T-helper 2 cell treated with Interferon-gamma antibody and Interleukin-4, amounts not matched to agents 100 ng/mL and 5 ng/mL, for 36 hours (primary cell): Measurements from ENCODE around the gene ASIC5. TPM values are rescaled to one million over a fixed set of nuclear protein-coding genes. Genes with fewer than 3 reads are reported as not detected.
"Not testable (repeated sequence)": the region's sequence is repeated elsewhere in the genome, so short reads cannot be mapped to it uniquely, and the experiment has no call there.

Experiments used
- intact Hi-C: fragments of 100-400 bp; cut with micrococcal nuclease; formaldehyde crosslinking; loops from one replicate; pipeline ENCODE4 v1.15.1; 2023
- total RNA-seq: library from RNA; stranded (reverse); gene quantifications from 2 replicates; pipeline ENCODE4 v1.2.3, GENCODE V29; 2022

ASIC5 gene, protein sequence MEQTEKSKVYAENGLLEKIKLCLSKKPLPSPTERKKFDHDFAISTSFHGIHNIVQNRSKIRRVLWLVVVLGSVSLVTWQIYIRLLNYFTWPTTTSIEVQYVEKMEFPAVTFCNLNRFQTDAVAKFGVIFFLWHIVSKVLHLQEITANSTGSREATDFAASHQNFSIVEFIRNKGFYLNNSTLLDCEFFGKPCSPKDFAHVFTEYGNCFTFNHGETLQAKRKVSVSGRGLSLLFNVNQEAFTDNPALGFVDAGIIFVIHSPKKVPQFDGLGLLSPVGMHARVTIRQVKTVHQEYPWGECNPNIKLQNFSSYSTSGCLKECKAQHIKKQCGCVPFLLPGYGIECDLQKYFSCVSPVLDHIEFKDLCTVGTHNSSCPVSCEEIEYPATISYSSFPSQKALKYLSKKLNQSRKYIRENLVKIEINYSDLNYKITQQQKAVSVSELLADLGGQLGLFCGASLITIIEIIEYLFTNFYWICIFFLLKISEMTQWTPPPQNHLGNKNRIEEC
- total RNA-seq, result not detected in 2 replicates

DNA sequence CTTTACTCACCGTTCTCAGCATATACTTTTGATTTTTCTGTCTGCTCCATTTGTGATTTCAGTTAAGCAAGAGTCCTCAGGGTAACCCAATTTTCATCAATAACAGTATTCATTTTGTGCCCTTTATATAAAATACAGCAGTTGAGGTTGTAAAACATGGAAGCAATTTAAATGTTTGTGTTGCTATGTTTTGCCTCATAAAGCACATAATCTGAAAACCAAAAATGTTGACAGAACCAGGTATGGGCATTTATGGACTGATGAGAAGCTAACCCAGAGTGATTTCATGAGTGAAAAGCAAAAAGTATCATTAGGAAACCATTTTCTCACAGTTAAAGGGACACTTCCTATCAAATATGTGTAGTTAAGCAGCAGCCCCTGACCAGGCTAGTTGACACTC is at the start of gene ASIC5:
ASIC5 (minus strand) TSS at position 101 of the 400 bp plus-strand sequence; CDS start at position 50, 51 bp downstream.
- intact Hi-C loops, result no loop called here

DNA sequence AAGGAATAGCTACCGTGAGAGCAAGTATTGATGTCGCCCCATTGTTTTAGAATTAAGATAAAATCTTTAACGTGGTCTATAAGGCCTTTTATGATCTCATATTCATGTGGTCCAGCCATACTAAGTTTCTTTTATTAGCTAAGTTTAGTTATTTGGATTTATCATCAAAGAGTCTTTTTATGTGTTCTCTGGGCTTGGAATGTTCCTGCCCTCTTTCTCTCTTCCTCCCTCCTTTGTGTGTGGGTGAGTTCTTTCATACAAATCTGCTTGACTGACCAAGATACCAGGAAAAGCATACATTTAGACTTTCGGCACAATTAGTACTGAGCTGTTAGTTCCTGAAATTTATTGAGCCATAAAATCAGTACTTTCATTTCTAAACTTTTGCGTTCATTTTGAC is 48.7 kb upstream of the ASIC5 start:
- intact Hi-C loops, result no loop called here

DNA sequence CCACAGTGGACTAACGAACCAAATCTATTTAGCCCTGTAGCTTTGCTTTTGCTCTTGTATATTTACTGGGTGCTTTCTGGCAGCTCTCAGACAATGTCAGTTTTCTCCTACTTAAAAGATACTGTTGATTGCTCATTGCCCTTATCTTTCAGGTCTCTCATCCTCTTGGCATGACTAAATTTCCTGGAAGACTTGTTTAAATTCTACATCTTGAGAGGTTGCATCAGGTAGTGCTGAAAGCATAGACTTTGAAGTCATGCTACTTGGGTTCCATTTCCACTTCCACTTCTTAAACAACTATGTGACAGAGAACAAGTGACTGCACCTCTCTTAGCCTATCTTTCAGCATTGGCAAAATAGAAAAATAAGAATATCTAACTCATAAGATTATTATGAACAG is 45.8 kb upstream of the ASIC5 start:
- intact Hi-C loops, result no loop called here

DNA sequence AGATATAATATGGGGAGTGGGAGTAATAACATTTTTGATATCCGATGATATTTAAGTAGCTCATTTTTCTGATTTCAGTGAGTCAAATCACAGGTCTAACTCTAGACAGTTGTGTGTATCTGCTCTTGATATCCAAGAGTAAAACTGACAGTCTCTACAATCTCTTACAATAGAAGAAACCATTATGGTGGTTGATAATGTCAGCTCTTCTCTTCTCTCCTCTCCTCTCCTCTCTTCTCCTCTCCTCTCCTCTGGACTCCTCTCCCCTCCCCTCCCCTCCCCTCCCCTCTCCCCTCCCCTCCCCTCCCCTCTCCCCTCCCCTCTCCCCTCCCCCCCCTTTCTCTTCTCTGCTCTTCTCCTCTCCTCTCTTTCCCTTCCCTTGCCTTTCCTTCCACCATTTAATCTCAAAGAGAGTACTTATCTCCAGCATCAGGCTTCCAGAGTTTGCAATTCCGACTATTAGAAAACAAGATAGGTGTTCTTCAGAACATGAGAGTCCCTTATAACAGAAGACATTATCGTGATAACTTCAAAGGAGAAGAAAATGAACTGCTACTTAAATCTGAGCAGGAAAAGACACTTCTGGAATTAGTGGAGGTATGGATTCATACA is 43.6 kb upstream of the ASIC5 start:
- intact Hi-C loops, result no loop called here

DNA sequence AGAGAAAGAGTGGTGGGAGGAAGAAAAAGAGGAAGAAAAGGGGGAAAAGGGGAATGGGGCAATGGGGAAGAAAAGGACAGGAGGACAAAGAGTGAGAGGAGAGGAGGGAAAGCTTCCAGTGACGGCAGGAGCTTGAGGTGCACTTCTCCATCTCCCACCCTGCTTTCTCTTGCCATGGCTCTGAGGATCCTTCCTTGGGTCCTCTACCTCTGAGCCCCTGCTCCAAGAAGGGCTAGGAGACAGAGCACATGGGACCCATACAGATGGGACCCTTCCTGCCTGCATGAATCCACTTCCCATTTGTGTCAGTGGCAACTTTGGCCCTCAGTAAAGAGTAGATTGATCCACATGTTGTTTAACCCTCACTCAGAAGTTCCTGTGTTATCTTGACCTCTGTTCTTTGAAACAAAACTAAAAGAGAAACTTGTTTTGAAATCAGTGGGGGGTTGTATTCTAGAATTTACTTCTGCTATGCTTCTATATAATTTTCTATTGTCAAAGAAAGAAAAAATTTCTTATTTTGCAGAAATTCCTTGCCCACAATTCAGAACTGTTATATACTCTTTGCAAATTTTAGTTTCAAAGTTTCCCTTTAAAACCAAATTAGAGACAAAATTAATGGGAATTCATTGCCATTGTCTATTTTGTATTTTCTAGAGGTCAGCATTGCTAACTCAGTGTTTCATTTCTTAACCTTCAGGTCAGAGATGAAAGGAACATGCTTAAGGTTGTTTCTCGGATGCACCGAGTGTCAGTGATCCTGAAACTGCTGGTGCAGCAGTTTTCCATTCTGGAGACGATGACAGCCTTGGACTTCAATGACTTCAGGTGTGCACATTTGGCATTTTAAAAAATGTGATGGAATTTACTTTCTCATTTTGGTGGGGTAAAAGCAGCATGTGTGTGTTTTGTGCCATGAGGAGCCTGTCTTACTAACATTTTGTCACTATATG is 42.4 kb upstream of the ASIC5 start:
- intact Hi-C loops, result no loop called here

DNA sequence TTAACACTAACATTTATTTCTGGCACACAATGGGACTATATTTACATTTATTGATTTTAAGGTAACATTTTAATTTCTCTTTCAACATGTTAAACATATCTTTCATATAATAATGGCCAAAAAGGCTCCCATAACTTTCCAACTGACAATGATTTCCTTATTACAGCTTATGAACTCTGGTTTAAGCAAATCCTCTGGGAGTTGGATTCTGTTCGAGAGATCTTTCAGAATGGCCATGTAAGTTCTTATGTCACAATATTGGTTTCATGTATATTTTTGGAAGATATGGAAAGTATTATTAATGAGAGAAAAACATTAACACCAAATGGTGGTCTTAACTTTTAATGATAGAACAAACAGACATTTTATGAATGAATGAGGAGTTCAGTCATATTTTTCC is 41.5 kb upstream of the ASIC5 start:
- intact Hi-C loops, result no loop called here

DNA sequence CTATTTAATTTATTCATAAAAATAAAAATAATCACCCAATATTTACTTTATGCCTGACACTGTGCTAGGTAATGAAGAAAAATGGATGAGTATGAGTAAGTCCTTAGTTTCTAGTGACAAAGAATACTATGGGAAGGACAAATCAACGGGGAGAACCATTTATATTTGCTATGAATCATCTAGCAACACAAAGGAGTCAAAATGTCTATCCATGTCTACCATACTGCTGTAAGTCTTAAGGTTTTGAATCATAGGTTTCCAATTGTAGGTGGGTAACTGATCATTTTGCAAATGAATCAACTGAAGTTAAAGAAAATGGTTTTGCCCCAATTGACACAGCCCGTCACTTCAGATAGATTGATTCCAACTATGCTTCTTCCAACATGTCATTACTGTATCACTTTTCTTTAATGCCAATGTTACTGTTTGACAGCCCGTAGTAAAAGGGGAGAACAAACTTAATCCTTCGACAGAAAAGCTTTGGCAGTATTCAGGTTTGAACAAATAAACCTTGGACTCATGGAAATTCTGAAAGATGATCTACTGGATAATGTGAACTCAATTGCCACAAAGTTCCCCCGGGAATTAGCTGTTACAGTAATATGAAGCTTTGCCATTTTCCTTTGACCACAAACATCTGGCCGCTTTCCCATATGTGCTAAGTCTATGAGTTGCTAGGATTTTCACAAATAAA is 40.6 kb upstream of the ASIC5 start:
- intact Hi-C loops, result no loop called here

DNA sequence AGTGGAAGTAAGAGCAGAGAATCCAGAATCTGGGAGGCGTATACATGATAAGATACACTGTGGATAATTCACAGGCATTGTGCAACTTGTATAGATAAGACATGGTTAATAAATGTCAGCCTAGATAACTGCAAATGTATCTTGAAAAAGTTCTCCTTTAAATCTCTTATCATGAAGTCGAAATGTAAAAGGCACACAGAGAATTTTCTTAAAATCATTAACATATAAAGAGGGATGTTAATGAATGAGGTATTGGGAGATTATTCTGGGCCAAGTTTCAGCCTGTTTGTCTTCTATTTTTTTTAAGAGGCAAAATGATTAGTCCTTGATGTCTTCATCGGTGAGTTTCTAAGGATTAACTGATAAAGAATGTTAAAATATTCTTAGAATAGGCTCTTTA is 38.3 kb upstream of the ASIC5 start:
- intact Hi-C loops, result no loop called here

DNA sequence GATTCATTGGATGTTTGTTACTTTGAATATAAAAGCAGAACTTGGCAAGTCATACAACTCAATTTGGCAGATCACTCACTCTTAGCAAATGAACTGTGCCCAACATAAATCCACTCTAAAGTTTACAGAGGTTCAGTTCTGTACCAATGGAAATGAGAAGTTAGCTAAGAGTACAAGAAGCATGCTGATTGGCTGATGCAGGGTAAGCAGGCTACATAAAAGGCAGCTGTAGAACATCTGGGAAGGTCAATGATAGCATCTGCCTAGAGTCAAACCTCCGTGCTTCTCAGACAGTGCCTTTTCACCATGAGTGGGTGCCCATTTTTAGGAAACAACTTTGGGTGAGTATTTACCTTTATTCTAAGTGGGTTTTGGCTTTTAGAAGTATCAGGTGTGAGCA is 37.4 kb upstream of the ASIC5 start, which contains the start of gene TDO2:
TDO2 (plus strand) TSS at position 244 of the 400 bp plus-strand sequence; CDS start at position 307, 63 bp downstream.
- intact Hi-C loops, result no loop called here

DNA sequence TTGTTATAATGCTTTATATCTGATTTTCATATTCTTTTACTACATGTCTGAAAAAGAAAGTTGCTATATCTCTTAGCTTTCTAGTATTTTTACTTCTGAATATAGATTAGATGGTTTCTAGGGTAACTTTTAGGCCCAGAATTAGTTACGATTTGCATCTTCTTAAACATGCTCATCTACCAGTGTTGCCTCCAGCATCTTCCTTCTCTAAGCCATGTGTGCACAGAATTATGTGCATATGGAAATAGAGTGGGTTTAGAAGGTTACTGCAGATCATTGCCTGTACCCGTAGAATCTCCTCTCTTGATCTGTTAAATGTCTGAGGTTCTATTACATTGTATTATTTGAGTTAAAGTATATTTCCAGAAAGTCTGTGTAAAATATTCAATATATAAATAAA is 34.9 kb upstream of the ASIC5 start:
- intact Hi-C loops, result no loop called here

DNA sequence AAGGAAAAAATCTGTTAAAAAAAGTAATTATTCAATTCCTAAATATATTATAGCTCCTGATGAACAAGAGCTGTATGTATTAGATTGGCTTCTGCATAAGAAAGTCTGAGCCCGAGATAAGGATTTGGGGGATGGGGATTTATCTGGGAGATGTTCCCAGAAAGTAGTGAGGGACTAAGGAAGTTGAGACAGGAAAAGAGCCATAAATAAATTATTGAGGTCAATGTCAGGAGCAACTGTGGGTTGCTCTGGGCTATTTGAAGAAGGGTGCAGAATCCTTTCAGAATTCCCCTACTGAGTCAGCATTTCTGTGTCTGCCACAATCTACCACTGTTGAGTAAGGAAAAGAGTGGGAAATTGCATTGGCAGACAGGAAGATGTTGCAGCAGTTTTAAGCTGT is 34.3 kb upstream of the ASIC5 start:
- intact Hi-C loops, result no loop called here

DNA sequence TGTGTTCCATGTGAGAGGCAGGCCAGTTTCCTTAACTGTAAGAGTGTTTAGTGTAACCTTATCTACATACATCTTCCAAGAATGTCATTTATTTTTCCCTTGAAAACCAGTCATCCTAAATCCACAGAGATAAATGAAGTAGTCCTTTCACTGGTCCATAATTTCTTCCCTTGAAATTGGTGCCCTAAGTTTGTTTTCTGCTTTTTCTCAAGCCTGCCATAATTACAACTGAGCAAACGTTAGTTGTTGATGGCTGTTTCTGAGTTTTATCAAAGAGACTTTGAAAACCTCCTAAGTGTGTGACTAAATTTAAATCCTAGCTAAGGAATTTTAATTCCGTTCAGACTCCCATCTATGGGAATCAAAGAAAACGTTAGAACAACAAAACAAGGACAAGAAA is 33.8 kb upstream of the ASIC5 start:
- intact Hi-C loops, result no loop called here

DNA sequence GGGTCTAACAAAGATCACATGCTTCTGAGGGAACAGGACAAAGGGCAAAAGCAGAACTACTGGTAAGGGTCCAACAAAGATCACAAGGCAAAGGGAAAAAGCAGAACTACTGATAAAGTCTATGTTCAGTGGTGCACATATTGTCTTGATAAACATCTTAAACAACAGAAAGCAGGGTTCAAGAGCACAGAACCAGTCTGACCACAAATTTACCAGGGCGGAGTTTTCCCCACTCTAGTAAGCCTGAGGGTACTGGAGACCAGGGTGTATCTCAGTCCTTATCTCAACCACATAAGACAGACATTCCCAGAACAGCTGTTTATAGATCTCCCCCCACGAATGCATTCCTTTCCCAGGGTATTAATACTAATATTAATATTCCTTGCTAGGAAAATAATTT is 32.3 kb upstream of the ASIC5 start:
- intact Hi-C loops, result not testable (repeated sequence)

DNA sequence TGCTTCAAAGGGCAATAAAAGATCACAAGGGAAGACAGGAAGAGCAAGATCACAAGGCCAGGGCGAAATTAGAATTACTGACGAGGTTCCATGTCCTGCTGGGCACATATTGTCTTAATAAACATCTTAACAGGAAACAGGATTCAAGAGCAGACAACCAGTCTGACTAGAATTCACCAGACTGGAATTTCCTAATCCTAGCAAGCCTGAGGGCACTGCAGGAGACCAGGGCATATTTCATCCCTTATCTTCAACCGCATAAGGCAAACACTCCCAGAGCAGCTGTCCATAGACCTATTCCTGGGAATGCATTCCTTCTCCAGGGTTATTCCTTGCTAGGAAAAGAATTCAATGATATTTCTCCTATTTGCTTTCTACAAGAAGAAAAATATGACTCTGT is 25.0 kb upstream of the ASIC5 start:
- intact Hi-C loops, result no loop called here

DNA sequence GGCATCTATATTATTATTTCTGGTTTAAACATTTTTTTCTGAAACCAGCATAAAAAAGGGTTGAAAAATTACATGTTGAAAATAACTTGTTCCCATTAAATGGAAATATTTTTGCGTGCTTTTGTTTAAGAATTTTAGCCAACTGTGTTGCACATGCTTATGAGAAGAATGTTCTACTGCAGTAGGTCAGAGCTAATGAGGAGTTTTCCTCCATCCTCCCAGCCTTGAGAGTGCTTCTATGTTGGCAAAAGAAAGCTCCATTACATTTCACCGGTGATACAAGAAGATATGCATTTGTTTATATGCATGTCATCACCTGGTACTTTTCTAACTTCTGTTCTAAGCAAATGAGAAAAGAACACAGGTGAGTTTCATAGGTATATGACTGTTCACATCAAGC is 23.9 kb upstream of the ASIC5 start:
- intact Hi-C loops, result no loop called here

DNA sequence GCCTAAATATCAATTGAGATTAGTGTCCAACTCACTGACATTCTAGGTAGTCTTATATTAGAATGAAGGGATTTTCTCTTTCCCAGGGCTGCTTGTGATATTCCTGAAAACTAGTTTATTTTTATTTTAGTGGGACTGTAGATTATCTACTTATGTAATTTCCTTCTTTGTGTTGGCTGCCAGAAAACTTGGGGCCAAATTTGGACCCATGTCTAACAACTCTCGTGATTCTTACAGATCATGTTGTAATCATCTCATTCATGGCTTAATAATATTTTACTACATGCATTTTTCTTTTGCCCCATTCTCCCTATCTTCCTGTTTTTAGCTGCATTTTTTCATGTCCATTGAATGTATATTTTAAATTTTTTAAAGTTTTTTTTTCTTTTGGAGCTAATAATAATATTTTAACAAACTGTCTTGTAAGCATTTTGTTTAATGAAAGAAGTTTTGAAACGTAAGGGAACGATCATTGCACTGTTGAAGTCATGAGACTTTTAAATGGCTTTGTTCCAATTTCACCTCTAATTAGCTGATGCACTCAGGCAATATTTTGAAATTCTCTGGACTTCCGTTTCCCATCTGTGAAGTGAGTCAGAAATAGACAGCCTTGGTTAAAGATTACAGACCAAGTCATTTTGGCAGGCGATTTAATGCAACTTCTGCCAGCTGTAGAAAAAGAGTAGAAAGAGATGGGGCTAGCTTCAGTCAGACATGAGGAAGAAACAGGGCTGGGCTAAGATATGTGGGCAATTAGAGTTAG is 23.1 kb upstream of the ASIC5 start:
- intact Hi-C loops, result no loop called here

DNA sequence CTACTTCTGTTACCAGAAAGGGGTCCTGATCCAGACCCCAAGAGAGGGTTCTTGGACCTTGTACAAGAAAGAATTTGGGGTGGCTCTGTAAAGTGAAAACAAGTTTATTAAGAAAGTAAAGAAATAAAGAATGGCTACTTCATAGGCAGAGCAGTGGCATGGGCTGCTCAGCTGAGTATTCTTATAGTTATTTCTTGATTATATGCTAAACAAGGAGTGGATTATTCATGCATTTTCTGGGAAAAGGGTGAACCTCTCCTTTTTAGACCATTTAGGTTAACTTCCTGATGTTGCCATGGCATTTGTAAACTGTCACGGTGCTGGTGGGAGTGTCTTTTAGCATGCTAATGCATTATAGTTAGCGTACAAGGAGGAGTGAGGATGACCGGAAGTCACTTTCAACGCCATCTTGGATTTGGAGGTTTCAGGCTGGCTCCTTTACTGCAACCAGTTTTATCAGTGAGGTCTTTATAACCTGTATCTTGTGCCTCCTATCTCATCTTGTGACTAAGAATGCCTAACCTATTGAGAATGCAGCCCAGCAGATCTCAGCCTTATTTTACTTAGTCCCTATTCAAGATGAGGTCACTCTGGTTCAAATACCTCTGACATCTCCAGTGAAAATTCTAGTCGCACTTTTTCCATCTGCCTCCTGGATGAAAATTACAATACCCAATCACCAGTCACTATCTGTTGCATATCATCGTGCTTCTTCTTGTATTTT is 21.9 kb upstream of the ASIC5 start:
- intact Hi-C loops, result no loop called here

DNA sequence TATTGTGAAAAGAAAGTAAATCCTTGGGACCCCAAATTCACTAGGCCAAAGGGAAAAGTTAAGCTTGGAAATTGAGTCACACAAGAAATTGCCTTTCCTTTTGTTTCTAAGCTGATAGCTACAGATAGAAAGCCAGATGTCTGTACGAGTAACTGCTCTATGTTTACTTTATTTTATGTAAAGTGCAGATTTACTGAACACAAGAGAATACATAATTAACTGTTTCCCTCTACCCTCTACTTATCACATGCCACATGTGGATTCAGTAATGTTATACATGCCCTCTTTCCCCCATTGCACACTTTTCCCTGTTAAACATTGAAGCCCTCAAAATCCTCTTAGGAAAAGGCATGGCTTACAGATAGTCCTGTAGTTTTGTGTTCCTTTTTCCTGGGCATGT is 21.0 kb upstream of the ASIC5 start:
- intact Hi-C loops, result no loop called here

DNA sequence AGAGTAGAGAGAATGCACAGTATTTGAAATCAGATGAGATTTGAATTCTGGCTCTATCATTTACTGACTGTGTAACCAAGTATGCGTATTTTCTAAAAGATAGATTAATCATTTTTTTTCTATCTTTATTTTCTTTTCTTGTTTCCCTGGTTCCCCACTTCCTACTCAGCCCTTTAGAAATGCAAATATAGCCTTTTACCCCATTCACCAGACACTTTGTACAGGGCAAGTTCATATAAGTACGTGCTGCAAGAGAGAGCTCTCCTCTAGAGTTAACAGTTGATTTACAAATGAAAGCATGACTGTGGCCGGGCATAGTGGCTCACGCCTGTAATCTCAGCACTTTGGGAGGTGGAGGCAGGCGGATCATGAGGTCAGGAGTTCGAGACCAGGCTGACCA is 19.6 kb upstream of the ASIC5 start:
- intact Hi-C loops, result no loop called here

DNA sequence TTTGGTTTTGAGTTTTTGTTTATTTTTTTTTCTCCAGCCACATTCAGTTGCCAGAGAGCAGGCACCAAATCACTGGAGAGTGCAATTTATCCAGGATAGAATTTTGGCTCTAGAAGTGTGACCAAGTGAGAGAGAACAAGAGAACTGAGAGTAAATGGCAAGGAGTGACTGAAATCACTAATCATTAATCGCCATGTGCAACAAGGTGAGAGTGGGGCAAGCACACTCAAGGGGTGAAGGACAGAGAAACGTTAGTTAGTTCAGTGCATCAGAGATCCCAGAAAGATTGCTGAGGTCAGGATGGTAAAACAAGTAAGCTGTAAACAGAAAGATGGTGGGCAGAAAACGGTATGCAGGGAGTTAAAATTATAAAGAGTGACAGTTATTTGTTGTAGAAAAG is 17.8 kb upstream of the ASIC5 start:
- intact Hi-C loops, result no loop called here
